Immature natural killer cell (primary cell): ENCODE measurements around the gene UBE2V1. TPM values are rescaled to one million over a fixed set of nuclear protein-coding genes. Genes with fewer than 3 reads are reported as not detected.

Source experiments
- DNase-seq, 3 donors: peaks; one replicate each; pipeline ENCODE4 v3.0.0; 2022; ENCODE audit warnings: mixed read lengths in 1 of 3
- H3K27ac Mint-ChIP-seq, 6 donors: one replicate each; pipeline ENCODE4 v1.8.0; 2020; ENCODE audit warnings: mixed read lengths in 6 of 6, mild to moderate bottlenecking in 5 of 6, inconsistent platforms in 4 of 6, moderate library complexity in 3 of 6
- H3K27me3 Mint-ChIP-seq, 3 donors: one replicate each; pipeline ENCODE4 v1.8.0; 2020 to 2021; ENCODE audit warnings: low read depth in 3 of 3, mild to moderate bottlenecking in 3 of 3, mixed read lengths in 3 of 3, moderate library complexity in 3 of 3, inconsistent platforms in 1 of 3
- H3K36me3 Mint-ChIP-seq, 3 donors: one replicate each; pipeline ENCODE4 v1.8.0; 2020; ENCODE audit warnings: mixed read lengths in 3 of 3, inconsistent platforms in 2 of 3, mild to moderate bottlenecking in 2 of 3
- H3K4me1 Mint-ChIP-seq, 2 donors: one replicate each; pipeline ENCODE4 v1.8.0; 2020; ENCODE audit warnings: inconsistent platforms in 2 of 2, mild to moderate bottlenecking in 2 of 2, mixed read lengths in 2 of 2, moderate library complexity in 1 of 2
- H3K4me3 Mint-ChIP-seq, 5 donors: one replicate each; pipeline ENCODE4 v1.8.0; 2020; ENCODE audit warnings: mild to moderate bottlenecking in 5 of 5, mixed read lengths in 5 of 5, inconsistent platforms in 3 of 5, moderate library complexity in 3 of 5
- H3K9me3 Mint-ChIP-seq, 6 donors: one replicate each; pipeline ENCODE4 v1.8.0; 2020; ENCODE audit warnings: mild to moderate bottlenecking in 6 of 6, mixed read lengths in 6 of 6, inconsistent platforms in 4 of 6, moderate library complexity in 3 of 6
- polyA plus RNA-seq, 3 donors: library from polyadenylated mRNA; unstranded; fragments of 300-500 nt; fragmentation: Illumina TruSeq; gene quantifications; one replicate each; pipeline ENCODE4 v1.2.3, GENCODE V29; 2021

Gene UBE2V1
- polyA plus RNA-seq, 3 donors from 2014 or later: 112 to 189 (median 185) TPM

GRCh38 chr20:50056408-50056926 is 56.5 kb downstream of the UBE2V1 start:
- Mint-ChIP-seq H3K9me3 (no peaks in the 10 kb centered on the region), H3K36me3 (no peaks in the 10 kb centered on the region), H3K4me1 (no peaks in the 10 kb centered on the region), H3K27ac (peak overlapping the region in 1 of 6 donors; percentile 65), H3K27me3 (peaks cover 0 to 5% (median 0%) of the 10 kb centered on the region in 3 donors), H3K4me3 (no peak overlapping the region)
- DNase-seq: no peak

- Mint-ChIP-seq H3K4me3 (no peak overlapping the region), H3K4me1 (no peaks in the 10 kb centered on the region), H3K27ac (no peak overlapping the region), H3K27me3 (peaks cover 0 to 5% (median 0%) of the 10 kb centered on the region in 3 donors), H3K9me3 (no peaks in the 10 kb centered on the region), H3K36me3 (no peaks in the 10 kb centered on the region)
- DNase-seq: no peak
Observed at GRCh38 chr20:50055524-50056083, 57.3 kb downstream of the UBE2V1 start.

- H3K27me3 Mint-ChIP-seq: peaks cover 0 to 4% (median under 1%) of the 10 kb centered on the region in 3 donors
- H3K9me3 Mint-ChIP-seq: no peaks in the 10 kb centered on the region
- H3K27ac Mint-ChIP-seq: no peak overlapping the region
- DNase-seq: no peak
- peaks cover 3 to 5% of the 10 kb centered on the region in 2 donors for H3K4me1 Mint-ChIP-seq
- H3K4me3 Mint-ChIP-seq: no peak overlapping the region
- no peaks in the 10 kb centered on the region for H3K36me3 Mint-ChIP-seq
Observed at GRCh38 chr20:50054626-50055511, 58.1 kb downstream of the UBE2V1 start.

GRCh38 chr20:50054231-50054547 is 58.8 kb downstream of the UBE2V1 start:
- no peaks in the 10 kb centered on the region for H3K36me3 Mint-ChIP-seq
- no peak for DNase-seq
- H3K4me3 Mint-ChIP-seq: no peak overlapping the region
- H3K27me3 Mint-ChIP-seq: peaks cover 0 to 5% (median 3%) of the 10 kb centered on the region in 3 donors
- H3K9me3 Mint-ChIP-seq: no peaks in the 10 kb centered on the region
- peaks cover 10 to 12% of the 10 kb centered on the region in 2 donors for H3K4me1 Mint-ChIP-seq
- H3K27ac Mint-ChIP-seq: no peak overlapping the region

- Mint-ChIP-seq H3K36me3 (no peaks in the 10 kb centered on the region), H3K27ac (no peak overlapping the region), H3K9me3 (no peaks in the 10 kb centered on the region), H3K4me3 (no peak overlapping the region), H3K4me1 (peaks cover 16 to 18% of the 10 kb centered on the region in 2 donors), H3K27me3 (peaks cover 4 to 8% (median 6%) of the 10 kb centered on the region in 3 donors)
- DNase-seq: no peak
Observed at GRCh38 chr20:50053362-50054230, 59.4 kb downstream of the UBE2V1 start.

GRCh38 chr20:50052550-50053361 is 60.2 kb downstream of the UBE2V1 start:
- H3K4me1 Mint-ChIP-seq: peaks cover 24 to 25% of the 10 kb centered on the region in 2 donors

GRCh38 chr20:50050660-50051308 is 62.2 kb downstream of the UBE2V1 start:
- Mint-ChIP-seq H3K36me3 (no peaks in the 10 kb centered on the region), H3K4me3 (no peak overlapping the region), H3K4me1 (peaks cover 36 to 37% of the 10 kb centered on the region in 2 donors), H3K27me3 (peaks cover 11 to 13% (median 11%) of the 10 kb centered on the region in 3 donors), H3K27ac (peak overlapping the region in 4 of 6 donors; percentile 34 to 97 (median 94)), H3K9me3 (no peaks in the 10 kb centered on the region)
- DNase-seq: no peak

More at GRCh38 chr20:50052550-50053361, 60.2 kb downstream of the UBE2V1 start:
- peaks cover 11 to 13% (median 11%) of the 10 kb centered on the region in 3 donors for H3K27me3 Mint-ChIP-seq
- peak overlapping the region in 1 of 6 donors; percentile 65 for H3K27ac Mint-ChIP-seq
- H3K4me3 Mint-ChIP-seq: no peak overlapping the region
- H3K9me3 Mint-ChIP-seq: no peaks in the 10 kb centered on the region
- no peak for DNase-seq
- H3K36me3 Mint-ChIP-seq: no peaks in the 10 kb centered on the region

GRCh38 chr20:50050214-50050613 is 62.7 kb downstream of the UBE2V1 start:
- Mint-ChIP-seq H3K27me3 (peaks cover 11 to 15% (median 11%) of the 10 kb centered on the region in 3 donors), H3K27ac (peak overlapping the region; percentile 84 to 97 (median 93)), H3K4me3 (no peak overlapping the region), H3K36me3 (no peaks in the 10 kb centered on the region), H3K9me3 (no peaks in the 10 kb centered on the region), H3K4me1 (peaks cover 37% of the 10 kb centered on the region in 2 donors)
- no peak for DNase-seq

GRCh38 chr20:50049442-50050026 is 63.4 kb downstream of the UBE2V1 start:
- DNase-seq: peak; percentile 43 to 53 (median 52)
- H3K4me1 Mint-ChIP-seq: peaks cover 37% of the 10 kb centered on the region in 2 donors
- H3K9me3 Mint-ChIP-seq: no peaks in the 10 kb centered on the region
- peak overlapping the region in 4 of 5 donors; percentile 43 to 73 (median 64) for H3K4me3 Mint-ChIP-seq
- H3K36me3 Mint-ChIP-seq: no peaks in the 10 kb centered on the region
- peaks cover 11 to 15% (median 11%) of the 10 kb centered on the region in 3 donors for H3K27me3 Mint-ChIP-seq
- H3K27ac Mint-ChIP-seq: peak overlapping the region; percentile 84 to 97 (median 93)

GRCh38 chr20:50048420-50049166 is 64.4 kb downstream of the UBE2V1 start:
- DNase-seq: peak; percentile 87 to 88 (median 87)
- H3K27me3 Mint-ChIP-seq: peaks cover 11 to 15% (median 11%) of the 10 kb centered on the region in 3 donors
- no peaks in the 10 kb centered on the region for H3K9me3 Mint-ChIP-seq
- H3K36me3 Mint-ChIP-seq: no peaks in the 10 kb centered on the region
- H3K4me3 Mint-ChIP-seq: peak overlapping the region; percentile 59 to 84 (median 80)
- peaks cover 37% of the 10 kb centered on the region in 2 donors for H3K4me1 Mint-ChIP-seq
- H3K27ac Mint-ChIP-seq: peak overlapping the region; percentile 84 to 97 (median 93)

GRCh38 chr20:50044353-50044960 is 68.5 kb downstream of the UBE2V1 start:
- DNase-seq: no peak
- peaks cover 9 to 16% (median 11%) of the 10 kb centered on the region in 3 donors for H3K27me3 Mint-ChIP-seq
- H3K4me1 Mint-ChIP-seq: peaks cover 28 to 30% of the 10 kb centered on the region in 2 donors
- H3K4me3 Mint-ChIP-seq: no peak overlapping the region
- H3K27ac Mint-ChIP-seq: no peak overlapping the region
- H3K9me3 Mint-ChIP-seq: no peaks in the 10 kb centered on the region
- H3K36me3 Mint-ChIP-seq: no peaks in the 10 kb centered on the region
